ENCODE data around the gene TCTN3. TPM values are rescaled to one million over a fixed set of nuclear protein-coding genes. Genes with fewer than 3 reads are reported as not detected.
"Not testable (repeated sequence)": the region's sequence is repeated elsewhere in the genome, so short reads cannot be mapped to it uniquely, and the experiment has no call there.

Gene TCTN3
- total and polyA plus RNA-seq, 2 experiments from 2014 or later = 46.4 to 55.6 TPM

DNA sequence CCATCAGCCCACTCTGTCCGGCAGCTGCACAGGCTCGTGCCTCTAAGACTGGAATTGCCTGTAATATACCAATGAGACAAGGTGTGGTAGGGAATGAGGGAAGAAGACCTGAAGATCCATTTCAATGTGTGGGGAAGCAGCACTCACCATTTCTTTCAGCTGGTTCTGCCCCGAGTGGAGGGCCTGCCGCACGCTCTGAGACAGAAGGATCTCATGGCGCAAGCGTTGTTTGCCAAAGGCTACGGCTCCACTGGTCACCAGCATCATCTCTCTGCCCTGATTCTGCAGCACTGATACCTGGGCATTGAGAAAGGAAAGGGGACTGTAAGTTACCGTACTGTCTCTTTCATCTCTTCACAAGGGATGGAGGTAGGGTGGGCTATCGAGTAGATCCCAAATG is 56.6 kb downstream of the TCTN3 start:
- H3K36me3 ChIP-seq (replicated peaks; ENCODE audit: insufficient read depth, low read depth) = peaks cover 8% of the 10 kb centered on the region
- no peaks in the 10 kb centered on the region for H3K9me3 ChIP-seq (ENCODE audit: low read depth)
- TF ChIP-seq, protein P1, sequence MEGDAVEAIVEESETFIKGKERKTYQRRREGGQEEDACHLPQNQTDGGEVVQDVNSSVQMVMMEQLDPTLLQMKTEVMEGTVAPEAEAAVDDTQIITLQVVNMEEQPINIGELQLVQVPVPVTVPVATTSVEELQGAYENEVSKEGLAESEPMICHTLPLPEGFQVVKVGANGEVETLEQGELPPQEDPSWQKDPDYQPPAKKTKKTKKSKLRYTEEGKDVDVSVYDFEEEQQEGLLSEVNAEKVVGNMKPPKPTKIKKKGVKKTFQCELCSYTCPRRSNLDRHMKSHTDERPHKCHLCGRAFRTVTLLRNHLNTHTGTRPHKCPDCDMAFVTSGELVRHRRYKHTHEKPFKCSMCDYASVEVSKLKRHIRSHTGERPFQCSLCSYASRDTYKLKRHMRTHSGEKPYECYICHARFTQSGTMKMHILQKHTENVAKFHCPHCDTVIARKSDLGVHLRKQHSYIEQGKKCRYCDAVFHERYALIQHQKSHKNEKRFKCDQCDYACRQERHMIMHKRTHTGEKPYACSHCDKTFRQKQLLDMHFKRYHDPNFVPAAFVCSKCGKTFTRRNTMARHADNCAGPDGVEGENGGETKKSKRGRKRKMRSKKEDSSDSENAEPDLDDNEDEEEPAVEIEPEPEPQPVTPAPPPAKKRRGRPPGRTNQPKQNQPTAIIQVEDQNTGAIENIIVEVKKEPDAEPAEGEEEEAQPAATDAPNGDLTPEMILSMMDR (IDR thresholded peaks at IDR 0.05; ENCODE audit: poor library complexity) = no peak
- TF ChIP-seq EZH2phosphoT487 (IDR thresholded peaks at IDR 0.05; ENCODE audit: low read depth, severe bottlenecking, unreplicated experiment) = no peak
- TF ChIP-seq EZH2 (IDR thresholded peaks at IDR 0.05; ENCODE audit: borderline replicate concordance) = no peak
- no peak overlapping the region for H2AFZ ChIP-seq
- H3K4me1 ChIP-seq (ENCODE audit: insufficient read depth) = peaks cover 5% of the 10 kb centered on the region
- H4K20me1 ChIP-seq (ENCODE audit: insufficient read depth, poor library complexity, severe bottlenecking) = no peaks in the 10 kb centered on the region
- no peaks in the 10 kb centered on the region for H3K9me2 ChIP-seq (replicated peaks; ENCODE audit: insufficient read depth)
- no peak overlapping the region for H3K4me2 ChIP-seq
- H3K27ac ChIP-seq = peak overlapping the region; percentile 86
- no peaks in the 10 kb centered on the region for H3K27me3 ChIP-seq
- no peak for DNase-seq (ENCODE audit: low spot score)
- 91% methylated on average over 10 of the region's 10 CpGs for WGBS (ENCODE audit: low lambda C conversion rate, missing lambda C conversion rate)
- H3K4me3 ChIP-seq = no peak overlapping the region
- H3K79me2 ChIP-seq = peaks cover 21% of the 10 kb centered on the region

DNA sequence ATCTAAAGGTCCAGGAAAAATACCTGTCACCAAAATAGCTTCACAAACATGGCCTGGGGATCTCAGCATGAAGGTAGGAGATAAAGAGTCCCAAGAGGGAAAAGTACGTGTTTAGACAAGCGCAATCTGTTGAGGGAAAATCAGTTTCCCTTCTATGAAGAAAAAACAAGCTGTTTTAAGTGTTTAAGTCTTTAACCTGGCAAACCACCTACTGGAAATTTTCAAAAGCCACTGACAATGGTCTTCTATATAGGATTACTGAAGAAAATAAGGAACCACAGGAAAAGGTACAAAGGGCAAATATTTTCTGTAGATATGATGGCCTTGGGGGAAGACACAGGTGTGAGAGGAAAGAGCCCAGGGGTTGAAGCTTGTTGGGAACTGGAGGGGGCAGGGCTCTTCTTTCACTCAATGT is 58.4 kb downstream of the TCTN3 start:
- Histone ChIP-seq H3K9me2 (replicated peaks; ENCODE audit: insufficient read depth) (no peaks in the 10 kb centered on the region), H3K27me3 (no peaks in the 10 kb centered on the region), H2AFZ (no peak overlapping the region), H3K79me2 (peaks cover 14% of the 10 kb centered on the region), H3K4me2 (peak overlapping the region; percentile 36), H4K20me1 (ENCODE audit: insufficient read depth, poor library complexity, severe bottlenecking) (no peaks in the 10 kb centered on the region), H3K4me1 (ENCODE audit: insufficient read depth) (peaks cover 5% of the 10 kb centered on the region), H3K27ac (peak overlapping the region; percentile 86), H3K4me3 (no peak overlapping the region), H3K9me3 (ENCODE audit: low read depth) (no peaks in the 10 kb centered on the region), H3K36me3 (replicated peaks; ENCODE audit: insufficient read depth, low read depth) (peaks cover 8% of the 10 kb centered on the region)
- DNase-seq (ENCODE audit: low spot score) = peak; percentile 32
- WGBS (ENCODE audit: low lambda C conversion rate, missing lambda C conversion rate) = 57% methylated on average over 2 of the region's 2 CpGs
- TF ChIP-seq EZH2 (IDR thresholded peaks at IDR 0.05; ENCODE audit: borderline replicate concordance) = no peak

DNA sequence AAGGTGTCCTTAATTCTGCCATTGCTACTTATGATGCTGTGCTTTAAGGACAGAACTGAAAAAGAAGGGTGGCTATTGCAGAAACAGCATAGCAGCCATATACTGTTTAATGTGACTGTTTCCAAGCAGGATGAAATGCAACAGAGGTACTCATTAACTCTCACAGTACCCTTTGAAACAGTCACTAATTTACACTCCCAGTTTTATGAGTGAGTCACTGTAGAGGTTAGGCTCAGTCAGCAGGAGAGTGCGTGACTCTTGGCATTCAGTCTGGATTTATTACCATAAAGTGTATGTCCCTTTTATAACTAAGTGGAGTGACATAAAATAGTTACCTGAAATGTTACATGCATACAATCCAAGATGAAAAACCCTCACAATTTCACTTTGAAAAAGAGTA is 64.9 kb downstream of the TCTN3 start:
- Histone ChIP-seq H3K79me2 (no peaks in the 10 kb centered on the region), H3K36me3 (replicated peaks; ENCODE audit: insufficient read depth, low read depth) (no peaks in the 10 kb centered on the region), H3K27me3 (no peaks in the 10 kb centered on the region)

DNA sequence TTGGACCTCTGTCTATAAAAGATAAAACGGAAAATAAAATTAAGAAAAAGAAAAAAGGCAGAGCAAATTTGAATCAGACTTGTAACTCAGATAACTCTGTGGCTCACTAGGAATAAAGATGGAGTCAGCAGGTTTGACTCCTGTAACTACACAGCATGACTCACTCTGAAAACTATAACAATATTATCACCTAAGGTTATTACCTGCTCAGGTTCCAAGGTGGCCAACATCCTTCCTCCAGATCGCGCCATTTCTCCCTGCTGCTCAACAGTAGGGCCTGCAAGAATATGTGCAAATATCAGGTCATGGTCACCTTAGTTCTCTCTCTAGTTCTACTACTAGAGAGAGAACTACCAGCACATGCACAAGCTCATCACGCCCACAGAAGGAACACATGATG is 67.2 kb downstream of the TCTN3 start:
- Histone ChIP-seq H3K4me2 (no peak overlapping the region), H4K20me1 (ENCODE audit: insufficient read depth, poor library complexity, severe bottlenecking) (no peaks in the 10 kb centered on the region), H3K79me2 (no peaks in the 10 kb centered on the region), H3K27me3 (no peaks in the 10 kb centered on the region), H3K9me2 (replicated peaks; ENCODE audit: insufficient read depth) (no peaks in the 10 kb centered on the region), H3K4me1 (ENCODE audit: insufficient read depth) (peaks cover 22% of the 10 kb centered on the region), H3K27ac (peak overlapping the region; percentile 83), H3K9me3 (ENCODE audit: low read depth) (no peaks in the 10 kb centered on the region), H3K36me3 (replicated peaks; ENCODE audit: insufficient read depth, low read depth) (no peaks in the 10 kb centered on the region), H3K4me3 (no peak overlapping the region), H2AFZ (no peak overlapping the region)
- no peak for DNase-seq (ENCODE audit: low spot score)
- no peak for TF ChIP-seq EZH2phosphoT487 (IDR thresholded peaks at IDR 0.05; ENCODE audit: low read depth, severe bottlenecking, unreplicated experiment)
- TF ChIP-seq EZH2 (IDR thresholded peaks at IDR 0.05; ENCODE audit: borderline replicate concordance) = no peak
- TF ChIP-seq, protein P1 (IDR thresholded peaks at IDR 0.05; ENCODE audit: poor library complexity) = no peak
- WGBS (ENCODE audit: low lambda C conversion rate, missing lambda C conversion rate) = 95% methylated on average over 4 of the region's 4 CpGs

More for the DNA sequence above, 64.9 kb downstream of the TCTN3 start:
- H3K4me1 ChIP-seq (ENCODE audit: insufficient read depth) = peaks cover 22% of the 10 kb centered on the region
- H3K27ac ChIP-seq = peak overlapping the region; percentile 89
- TF ChIP-seq, protein P1 (IDR thresholded peaks at IDR 0.05; ENCODE audit: poor library complexity) = no peak
- TF ChIP-seq EZH2phosphoT487 (IDR thresholded peaks at IDR 0.05; ENCODE audit: low read depth, severe bottlenecking, unreplicated experiment) (no peak), EZH2 (IDR thresholded peaks at IDR 0.05; ENCODE audit: borderline replicate concordance) (no peak)
- H3K4me3 ChIP-seq = no peak overlapping the region
- no peak overlapping the region for H2AFZ ChIP-seq
- H3K9me3 ChIP-seq (ENCODE audit: low read depth) = no peaks in the 10 kb centered on the region
- H3K9me2 ChIP-seq (replicated peaks; ENCODE audit: insufficient read depth) = no peaks in the 10 kb centered on the region
- peak; percentile 66 for DNase-seq (ENCODE audit: low spot score)
- no peaks in the 10 kb centered on the region for H4K20me1 ChIP-seq (ENCODE audit: insufficient read depth, poor library complexity, severe bottlenecking)
- H3K4me2 ChIP-seq = peak overlapping the region; percentile 26
- 54% methylated on average over 1 of the region's 1 CpG for WGBS (ENCODE audit: low lambda C conversion rate, missing lambda C conversion rate)

DNA sequence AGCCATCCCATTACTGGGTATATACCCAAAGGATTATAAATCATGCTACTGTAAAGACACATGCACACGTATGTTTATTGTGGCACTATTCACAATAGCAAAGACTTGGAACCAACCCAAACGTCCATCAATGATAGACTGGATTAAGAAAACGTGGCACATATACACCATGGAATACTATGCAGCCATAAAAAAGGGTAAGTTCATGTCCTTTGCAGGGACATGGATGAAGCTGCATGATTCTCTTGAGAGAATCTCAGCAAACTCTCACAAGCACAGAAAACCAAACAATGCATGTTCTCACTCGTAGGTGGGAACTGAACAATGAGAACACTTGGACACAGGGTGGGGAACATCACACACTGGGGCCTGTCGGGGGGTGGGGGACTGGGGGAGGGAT is 73.3 kb downstream of the TCTN3 start:
- not testable (repeated sequence) for H3K27ac ChIP-seq; H3K36me3 ChIP-seq (replicated peaks; ENCODE audit: insufficient read depth, low read depth)

More for the DNA sequence above, 73.3 kb downstream of the TCTN3 start:
- WGBS (ENCODE audit: low lambda C conversion rate, missing lambda C conversion rate) = 95% methylated on average over 5 of the region's 5 CpGs
- H3K79me2 ChIP-seq; H3K9me3 ChIP-seq (ENCODE audit: low read depth); H2AFZ ChIP-seq; H3K27me3 ChIP-seq; H3K4me2 ChIP-seq; H3K4me3 ChIP-seq; H4K20me1 ChIP-seq (ENCODE audit: insufficient read depth, poor library complexity, severe bottlenecking); DNase-seq (ENCODE audit: low spot score); H3K4me1 ChIP-seq (ENCODE audit: insufficient read depth); H3K9me2 ChIP-seq (replicated peaks; ENCODE audit: insufficient read depth): not testable (repeated sequence)
